8988T (cell line): ENCODE results near the gene TMC4.
A peak's percentile ranks its signal among the peaks of the same experiment; 100 is the strongest.
"Not testable (repeated sequence)": the region's sequence is repeated elsewhere in the genome, so short reads cannot be mapped to it uniquely, and the experiment has no call there.

Experiments used
- DNase-seq: peaks from one replicate; pipeline ENCODE4 v3.0.0; 2011

TMC4 gene, protein sequence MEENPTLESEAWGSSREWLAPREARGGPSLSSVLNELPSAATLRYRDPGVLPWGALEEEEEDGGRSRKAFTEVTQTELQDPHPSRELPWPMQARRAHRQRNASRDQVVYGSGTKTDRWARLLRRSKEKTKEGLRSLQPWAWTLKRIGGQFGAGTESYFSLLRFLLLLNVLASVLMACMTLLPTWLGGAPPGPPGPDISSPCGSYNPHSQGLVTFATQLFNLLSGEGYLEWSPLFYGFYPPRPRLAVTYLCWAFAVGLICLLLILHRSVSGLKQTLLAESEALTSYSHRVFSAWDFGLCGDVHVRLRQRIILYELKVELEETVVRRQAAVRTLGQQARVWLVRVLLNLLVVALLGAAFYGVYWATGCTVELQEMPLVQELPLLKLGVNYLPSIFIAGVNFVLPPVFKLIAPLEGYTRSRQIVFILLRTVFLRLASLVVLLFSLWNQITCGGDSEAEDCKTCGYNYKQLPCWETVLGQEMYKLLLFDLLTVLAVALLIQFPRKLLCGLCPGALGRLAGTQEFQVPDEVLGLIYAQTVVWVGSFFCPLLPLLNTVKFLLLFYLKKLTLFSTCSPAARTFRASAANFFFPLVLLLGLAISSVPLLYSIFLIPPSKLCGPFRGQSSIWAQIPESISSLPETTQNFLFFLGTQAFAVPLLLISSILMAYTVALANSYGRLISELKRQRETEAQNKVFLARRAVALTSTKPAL

DNA sequence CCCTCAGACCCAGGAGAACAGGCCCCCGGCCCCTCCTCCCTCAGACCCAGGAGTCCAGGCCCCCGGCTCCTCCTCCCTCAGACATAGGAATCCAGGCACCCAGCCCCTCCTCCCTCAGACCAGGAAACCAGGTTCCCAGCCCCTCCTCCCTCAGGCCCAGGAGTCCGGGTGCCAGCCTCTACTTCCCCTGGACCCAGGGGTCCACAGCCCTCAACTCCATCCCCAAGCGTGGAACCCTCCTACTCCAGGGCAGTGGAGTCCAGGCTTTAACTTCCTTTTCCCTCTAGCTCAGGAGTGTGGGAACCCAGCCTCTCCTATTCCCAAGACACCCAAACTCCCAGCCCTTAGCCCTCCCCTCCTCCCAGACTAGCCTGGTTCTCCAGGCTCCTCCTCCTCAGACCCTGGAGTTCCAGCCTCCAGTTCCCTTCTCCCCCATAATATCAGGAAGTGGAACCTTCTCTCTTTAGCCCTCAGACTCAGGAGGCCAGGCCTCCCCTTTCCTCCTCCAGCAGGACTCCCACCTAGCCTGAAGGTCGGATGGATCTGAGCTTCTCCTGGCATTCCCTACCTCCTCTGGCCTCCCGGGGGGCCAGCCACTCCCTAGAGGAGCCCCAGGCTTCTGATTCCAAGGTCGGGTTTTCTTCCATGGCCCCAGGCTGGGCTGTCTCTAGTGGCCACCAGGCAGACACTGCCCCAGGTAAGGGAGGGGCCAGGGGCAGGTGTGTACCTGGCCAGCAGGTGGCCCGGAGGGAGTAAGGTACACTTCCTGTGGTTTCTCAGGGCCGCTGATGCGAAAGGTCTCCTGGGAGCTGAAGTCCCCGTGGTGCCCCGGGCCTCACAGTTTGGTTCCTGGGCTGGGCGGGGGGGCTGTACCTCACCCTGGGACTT is at the start of gene TMC4:
Gene TMC4 (minus strand): TSS at position 690 of the 888 bp plus-strand sequence. CDS start 43 bp downstream, at position 647.
- DNase-seq, result peak; percentile 9

DNA sequence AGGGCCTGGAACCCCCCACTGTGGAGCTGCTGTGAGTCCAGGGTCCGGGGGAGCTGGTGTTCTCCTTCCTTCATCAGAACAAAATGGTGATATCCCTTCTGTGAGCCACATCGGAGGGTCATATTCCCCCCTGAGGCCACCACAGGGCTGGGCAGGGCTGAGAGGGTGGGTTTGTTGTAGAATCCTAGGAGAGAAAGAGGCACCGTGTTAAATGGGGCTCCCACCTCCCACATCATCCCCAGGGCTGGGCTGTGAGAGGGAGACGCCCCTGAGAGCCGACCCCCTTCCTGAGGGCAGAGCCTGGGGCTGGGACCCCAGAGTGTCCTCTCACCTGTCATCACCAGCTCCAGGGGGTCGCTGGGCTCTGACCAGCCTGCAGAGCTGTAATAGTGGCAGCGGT is 49.0 kb upstream of the TMC4 start:
- DNase-seq, result not testable (repeated sequence)

DNA sequence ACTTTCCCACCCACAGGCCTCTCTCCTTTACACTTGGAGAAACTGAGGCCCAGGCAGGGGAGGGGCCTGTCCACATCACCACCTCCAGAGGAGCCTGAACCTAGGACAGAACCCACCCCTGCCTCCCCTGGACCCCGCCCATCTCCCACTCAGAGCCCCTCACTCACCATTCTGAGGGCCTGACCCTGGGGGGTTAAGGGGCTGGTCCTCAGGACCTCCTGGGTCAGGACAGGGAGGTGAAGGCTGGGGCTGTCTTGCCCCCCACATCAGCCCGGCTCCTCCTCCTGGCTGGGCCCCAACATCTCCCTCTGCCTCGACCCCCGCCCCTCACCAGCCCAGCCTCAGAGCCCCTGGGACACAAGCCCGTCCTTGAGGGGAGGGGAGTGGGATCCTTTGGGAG is 46.7 kb upstream of the TMC4 start:
- not testable (repeated sequence) for DNase-seq

DNA sequence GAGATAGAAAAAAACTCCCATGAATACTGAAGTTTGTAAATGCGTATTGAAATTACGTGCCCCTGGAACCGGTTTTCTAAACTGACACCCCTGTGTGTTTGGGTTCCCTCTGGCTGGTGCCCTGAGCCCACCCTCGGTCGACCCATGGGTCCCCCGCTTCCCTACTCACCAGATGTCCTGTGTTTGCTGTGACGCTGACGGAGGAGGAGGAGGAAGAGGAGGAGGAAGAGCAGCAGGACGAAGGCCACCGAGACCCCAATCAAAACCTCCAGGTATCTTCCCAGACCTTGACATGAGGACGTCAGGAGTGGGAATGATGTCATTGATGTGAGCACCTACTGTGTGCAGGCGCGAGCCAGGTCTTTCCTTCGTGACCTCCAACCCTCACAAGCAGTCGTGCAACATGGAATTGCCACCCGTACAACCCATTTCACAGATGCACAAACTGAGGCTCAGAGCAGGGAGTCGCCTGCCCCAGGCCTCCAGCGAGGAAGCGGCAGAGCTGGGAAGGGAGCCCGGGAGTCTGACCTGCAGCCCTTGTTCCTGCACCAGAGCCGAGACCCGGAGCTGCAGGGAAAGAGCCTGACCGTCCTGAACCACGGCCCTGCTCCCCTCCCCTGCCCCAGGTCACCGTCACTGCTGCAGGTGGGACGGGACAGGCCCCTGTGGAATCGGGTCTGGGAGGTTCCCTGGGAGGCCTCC is 46.2 kb upstream of the TMC4 start:
- DNase-seq, result no peak

DNA sequence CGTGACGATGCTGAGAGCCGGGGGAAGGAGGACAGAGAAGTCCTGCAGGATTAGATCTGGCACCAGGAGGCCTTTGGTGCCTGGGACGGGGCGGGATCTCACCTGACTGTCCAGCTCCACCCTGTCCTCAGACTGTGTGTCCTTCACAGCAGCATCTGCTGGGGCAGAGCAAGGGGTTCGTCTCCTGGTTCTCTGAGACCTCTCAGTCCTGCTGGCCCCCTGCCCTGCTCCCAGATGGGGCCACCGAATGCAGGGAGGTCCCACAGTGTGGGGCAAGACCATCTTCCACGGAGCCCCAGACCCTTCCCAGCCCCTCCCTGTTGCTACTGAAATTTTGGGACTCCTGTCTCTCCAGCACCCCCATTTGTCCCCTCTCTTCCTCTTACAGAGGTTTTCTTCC is 45.3 kb upstream of the TMC4 start:
- no peak for DNase-seq

DNA sequence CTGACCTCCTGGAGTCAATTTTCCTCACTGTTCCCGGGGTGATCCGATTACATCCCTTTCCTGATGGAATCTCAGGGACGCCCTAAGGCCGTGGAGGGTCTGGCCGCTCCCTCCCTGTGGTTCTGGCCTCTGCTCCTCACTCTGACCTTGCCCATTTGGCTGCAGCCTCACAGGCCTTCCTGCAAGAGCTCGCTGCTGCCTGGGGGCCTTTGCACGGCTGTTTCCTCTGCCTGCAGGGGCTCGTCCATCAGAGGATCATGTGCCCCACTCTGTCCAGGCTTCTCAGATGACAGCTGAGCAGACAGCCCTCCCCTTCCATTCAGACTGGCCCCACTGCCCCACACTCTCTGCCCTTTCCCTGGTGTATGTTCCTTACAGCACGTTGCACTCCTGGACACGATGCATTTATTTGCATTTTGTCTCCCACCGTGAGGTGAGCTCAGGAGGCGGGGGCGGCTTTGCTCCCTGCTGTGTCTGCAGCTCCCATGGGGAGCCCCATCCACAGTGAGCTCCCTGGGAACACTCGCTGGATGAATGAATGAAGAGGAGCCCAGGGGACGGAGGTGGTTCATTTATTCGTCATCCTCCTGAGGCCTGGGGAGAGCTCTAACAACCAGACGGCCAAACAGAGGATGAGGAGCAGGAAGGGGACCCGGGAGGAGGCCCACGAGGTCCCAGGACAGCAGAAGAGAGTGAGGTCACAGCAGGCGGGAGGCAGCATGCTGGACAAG is 44.7 kb upstream of the TMC4 start:
- DNase-seq, result not testable (repeated sequence)

DNA sequence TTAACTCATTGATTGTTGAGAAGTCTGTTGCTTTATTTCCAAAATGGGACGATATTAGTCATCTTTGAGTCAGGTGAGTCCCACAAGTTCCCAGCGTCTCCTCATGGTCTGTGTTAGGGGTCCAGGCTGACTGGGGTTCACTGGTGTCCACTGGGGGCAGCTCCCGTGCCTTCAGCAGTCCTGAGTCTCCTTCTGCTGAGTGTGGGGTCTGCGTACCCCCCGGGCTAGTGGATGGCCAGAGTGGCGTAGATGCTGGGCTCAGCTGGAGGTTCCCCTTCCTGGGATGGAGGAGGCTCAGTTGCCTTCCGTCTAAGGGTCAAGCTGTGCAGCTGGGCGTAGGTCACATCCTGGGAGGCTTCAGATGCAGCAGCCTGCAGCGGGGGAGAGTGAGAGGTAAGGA is 43.9 kb upstream of the TMC4 start:
- no peak for DNase-seq

DNA sequence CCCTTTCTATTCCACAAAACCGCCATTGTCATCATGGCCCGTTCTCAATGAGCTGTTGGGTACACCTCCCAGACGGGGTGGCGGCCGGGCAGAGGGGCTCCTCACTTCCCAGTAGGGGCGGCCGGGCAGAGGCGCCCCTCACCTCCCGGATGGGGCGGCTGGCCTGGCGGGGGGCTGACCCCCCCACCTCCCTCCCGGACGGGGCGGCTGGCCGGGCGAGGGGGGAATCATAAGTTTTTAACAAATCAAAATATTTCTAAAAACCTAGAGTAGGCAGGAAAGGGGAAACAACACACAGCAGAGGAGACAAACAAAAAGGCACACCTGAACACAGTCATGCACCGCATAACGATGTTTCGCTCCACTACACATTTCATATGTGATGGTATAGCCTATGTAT is 41.8 kb upstream of the TMC4 start:
- not testable (repeated sequence) for DNase-seq

DNA sequence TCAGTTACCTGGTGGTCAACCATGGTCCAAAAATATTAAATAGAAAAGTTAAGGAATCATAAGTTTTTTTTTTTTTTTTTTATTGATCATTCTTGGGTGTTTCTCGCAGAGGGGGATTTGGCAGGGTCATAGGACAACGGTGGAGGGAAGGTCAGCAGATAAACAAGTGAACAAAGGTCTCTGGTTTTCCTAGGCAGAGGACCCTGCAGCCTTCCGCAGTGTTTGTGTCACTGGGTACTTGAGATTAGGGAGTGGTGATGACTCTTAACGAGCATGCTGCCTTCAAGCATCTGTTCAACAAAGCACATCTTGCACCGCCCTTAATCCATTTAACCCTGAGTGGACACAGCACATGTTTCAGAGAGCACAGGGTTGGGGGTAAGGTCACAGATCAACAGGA is 41.3 kb upstream of the TMC4 start:
- DNase-seq, result not testable (repeated sequence)

DNA sequence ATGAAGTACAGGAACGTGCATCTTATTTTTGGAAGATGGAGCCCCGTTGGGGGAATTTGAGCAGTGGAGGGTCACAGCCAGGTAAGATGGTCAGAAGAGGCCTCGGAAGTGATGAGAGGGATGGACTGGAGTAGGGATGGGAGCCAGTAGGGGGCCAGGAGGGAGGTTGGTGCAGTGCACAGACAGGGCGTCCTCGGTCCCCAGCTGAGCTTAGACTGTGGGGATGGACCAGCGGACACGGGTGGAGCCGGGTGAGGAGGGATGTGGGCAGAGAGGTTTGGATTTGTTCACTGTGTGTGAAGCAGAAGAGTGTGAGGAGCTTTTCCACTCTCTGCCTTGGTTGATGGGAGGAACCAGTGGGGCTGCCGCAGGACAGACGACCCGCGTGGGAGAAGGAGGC is 38.3 kb upstream of the TMC4 start:
- no peak for DNase-seq

DNA sequence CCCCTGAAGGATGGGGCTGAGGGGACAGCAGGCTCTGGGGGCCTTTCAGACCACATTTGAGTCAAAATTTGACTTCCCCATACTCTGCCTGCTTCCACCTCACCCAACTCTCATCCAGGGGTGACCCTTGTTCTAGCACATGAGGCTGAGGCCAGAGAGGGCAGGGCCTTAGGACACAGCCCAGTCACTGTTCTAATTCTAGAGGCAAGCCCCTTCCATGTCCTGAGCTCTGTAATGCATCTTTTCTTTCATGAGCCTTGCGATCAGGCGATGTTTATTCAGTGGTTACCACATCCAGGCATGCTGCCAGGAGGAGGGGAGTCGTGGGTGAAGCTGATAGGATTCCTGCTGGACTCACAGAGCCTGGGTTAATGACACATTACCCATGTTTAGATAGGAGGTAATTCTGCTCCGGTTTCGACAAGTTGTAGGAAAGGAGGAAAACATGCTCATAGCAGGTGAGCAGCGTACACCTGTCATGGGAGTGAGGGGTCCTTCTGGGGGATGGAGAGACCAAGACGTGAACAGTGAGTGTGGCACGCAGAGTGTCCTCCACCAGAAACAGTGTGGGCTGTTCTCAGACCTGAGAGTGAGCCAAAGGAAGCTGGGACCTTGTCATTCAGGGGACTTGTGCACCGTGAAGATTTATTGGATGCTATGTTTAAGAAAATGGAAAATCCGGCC is 37.0 kb upstream of the TMC4 start:
- no peak for DNase-seq

DNA sequence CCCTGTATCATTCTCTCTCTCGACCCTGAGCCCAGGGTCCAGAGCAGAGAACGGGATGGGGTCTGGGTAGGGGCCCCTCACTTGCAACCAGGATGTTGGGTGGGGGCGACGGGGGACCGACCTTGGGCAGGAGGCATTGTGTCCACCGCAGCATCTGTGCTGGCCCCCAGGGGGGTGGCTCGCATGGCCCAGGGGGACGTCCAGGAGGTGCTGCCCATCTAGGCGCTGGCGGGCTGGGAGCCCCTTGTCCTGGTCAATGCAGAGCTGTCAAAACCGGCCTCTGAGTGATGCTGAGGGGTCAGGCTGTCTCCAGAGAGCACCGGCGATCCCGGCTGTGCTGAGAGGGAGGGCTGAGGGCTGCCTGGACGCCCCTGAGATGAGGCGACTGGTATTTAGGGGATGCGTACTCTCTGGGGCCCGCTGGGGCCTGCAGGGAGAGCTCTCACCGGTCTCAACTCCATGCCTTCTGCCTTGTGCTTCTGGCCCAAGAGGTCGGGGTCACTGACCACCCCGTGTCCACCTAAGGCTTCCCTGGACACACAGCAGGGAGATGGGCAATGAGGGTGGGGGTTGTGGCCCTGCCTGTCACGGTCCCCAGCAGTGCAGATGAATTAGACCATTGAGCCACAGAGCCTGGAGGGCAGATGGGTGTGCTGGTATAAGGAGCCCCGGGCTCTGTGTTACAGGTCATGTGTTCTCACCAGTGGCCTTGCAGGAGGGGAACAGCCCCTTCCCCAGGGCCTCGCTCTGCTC is 36.3 kb upstream of the TMC4 start:
- no peak for DNase-seq

DNA sequence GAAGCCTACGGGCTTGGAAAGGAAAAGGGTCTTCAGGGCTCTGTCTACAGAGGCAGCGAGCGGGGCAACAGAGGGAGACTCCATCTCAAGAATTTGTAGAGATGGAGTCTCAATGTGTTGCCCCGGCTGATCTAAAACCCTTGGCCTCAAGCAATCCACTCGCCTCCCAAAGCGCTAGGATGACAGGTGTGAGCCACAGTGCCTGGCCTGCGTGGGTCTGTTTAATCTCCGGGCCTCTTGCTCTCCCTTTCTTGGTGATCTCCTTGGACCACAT is 35.8 kb upstream of the TMC4 start:
- DNase-seq, result no peak

DNA sequence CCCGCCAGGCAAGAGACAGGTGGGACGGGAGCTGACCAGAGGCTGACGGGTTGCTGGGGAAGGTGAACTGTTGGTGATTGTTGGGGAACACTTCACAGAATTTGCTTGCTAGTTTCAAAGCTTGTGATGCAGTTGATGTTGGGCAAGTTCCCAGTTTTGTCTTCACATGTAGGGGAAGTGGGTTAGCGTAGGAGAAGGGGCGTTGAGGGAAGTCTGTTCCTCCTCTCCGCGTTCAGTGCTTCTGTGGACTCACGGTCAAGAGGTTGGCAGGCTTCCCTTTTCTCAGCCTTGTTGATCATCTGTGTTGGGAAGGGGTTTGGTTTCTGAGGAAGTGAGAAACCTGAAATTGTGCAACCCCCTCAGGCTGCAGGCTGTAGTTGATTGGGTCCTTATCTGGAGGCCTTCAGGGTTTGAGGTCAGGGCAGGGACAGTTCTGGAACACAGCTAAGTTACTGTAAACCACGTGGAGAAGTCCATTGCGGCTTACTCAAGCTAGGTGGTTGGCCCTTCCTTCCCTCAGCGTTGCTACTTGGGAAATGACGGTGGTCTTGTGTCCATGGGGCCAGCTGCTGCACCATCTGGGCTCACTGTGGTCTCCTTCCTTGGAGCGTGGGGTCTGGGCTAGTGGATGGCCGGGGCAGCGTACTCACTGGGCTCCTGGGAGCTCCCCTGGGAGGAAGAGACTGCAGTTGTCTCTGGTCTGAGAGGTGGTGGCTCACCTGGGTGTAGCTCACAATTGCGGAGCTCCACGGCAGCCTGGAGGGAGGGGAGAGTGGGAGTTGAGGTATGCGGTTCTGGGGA is 35.2 kb upstream of the TMC4 start:
- no peak for DNase-seq

DNA sequence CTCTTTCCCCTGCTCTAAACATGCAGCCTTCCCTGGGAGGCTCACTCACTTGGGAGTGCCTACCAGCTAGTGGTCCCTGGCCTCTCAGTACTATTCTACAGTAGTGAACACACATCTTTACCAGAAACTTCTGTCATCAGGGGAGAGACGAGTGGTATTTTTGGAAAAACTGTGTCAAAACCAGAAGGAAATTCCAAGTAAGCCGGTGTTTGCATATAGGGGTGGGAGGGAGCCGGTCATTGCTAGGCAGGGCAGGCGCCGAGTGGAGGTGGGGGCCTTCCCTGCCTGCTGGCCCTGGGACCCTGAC is 34.7 kb upstream of the TMC4 start:
- no peak for DNase-seq

DNA sequence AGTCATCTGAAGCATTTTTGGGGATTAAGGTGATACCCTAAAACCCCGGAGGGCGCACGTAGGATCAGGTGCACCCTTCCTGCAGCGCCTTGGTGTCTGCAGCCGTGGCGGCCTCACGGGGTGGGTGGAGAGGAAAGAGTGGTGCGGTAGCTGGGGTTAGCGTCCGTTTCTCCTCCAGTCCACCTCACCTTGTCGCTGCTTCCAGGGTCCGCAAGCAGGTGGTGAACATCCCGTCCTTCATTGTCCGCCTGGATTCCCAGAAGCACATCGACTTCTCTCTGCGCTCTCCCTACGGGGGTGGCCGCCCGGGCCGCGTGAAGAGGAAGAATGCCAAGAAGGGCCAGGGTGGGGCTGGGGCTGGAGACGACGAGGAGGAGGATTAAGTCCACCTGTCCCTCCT is 34.2 kb upstream of the TMC4 start:
- not testable (repeated sequence) for DNase-seq

DNA sequence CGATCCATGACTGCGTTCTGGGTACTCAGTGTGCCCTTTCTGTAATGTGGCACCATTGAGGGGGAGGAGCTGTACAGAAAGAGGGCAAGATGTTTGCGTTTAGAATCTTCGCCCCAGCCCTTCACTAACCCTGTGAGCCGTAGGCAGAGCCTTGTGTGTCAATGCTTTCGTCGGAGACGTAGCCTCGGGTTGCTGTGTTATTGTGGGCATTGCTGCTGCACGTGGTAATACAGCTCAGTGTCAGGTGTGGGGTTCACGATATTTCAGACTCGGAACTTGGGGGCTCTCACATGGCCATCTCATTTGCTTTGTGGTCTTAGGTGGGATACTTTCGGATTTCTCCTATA is 33.8 kb upstream of the TMC4 start:
- DNase-seq, result no peak

DNA sequence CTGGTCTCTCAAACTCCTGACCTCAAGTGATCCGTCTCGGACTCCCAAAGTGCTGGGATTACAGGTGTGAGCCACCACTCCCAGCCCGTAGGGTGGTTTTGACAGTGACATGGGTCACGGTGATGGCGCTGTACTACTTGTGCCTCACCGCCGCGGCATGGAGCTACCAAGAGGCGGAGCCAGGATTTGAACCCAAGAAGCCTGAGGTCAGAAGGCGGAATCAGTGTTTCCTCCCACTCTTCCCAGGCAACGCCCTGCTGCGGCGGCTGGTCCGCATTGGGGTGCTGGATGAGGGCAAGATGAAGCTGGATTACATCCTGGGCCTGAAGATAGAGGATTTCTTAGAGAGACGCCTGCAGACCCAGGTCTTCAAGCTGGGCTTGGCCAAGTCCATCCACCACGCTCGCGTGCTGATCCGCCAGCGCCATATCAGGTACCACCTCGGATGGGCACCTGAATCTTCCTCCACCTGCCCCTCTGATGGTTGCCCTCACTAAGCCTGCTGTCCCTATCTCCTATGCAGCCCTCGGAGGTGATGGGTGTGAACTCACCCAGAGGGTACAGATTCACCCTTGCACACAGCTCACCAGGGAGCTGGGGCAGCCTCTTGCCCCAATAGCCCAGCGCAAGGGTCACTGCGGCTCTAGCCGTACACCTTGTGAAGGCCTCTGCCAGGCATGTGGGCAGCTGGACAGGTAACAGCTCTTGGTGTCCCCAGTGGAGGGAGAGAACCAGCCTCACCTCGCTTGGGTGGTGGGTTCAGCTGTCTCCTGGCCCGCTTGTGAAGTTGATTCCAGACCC is 33.3 kb upstream of the TMC4 start:
- no peak for DNase-seq

DNA sequence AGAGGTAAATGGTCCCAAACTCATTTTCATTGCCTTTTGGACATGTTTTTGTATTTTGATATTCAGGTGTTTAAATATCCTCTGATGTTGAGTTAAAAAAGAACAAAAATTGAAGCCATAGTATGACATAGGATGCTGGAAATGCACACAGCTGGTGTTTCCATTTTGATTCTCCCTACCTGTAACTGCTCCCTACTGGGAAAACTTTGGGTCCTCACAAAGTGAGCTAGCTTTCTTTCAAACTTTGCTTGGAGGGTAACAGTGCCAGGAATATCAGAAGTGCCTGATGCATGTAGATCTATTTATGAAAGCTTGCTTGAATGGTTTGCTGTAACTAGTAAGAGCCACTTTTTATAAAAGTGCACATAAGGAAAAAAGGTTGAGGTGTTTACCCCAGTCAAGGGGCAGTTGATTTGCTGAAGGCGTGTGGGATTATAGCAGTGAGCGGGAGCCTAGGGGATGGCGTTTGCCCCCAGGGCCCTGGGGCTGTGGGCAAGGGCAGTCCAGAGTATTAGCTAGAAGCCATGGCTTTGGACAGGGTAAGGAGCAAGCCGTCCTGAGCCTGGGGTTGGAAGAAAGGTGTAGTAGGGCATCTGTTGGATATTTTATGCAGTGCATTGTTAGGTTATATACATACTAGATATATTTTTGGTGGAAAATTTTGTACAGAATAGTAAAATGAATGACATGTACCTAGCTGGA is 32.0 kb upstream of the TMC4 start:
- DNase-seq, result no peak
